ENCODE measurements around the gene KSR1. TPM values are rescaled to one million over a fixed set of nuclear protein-coding genes. Genes with fewer than 3 reads are reported as not detected.

The KSR1 gene
- total and polyA plus RNA-seq, 8 donors, result 2.7 to 32.1 (median 13.6) TPM

- Histone ChIP-seq H3K36me3 (peaks cover 8 to 61% (median 51%) of the 10 kb centered on the region in 4 donors), H3K27ac (no peak overlapping the region), H3K9me3 (no peaks in the 10 kb centered on the region), H3K4me3 (no peak overlapping the region), H3K4me1 (peaks cover 0 to 4% (median 0%) of the 10 kb centered on the region in 4 donors), H3K27me3 (no peaks in the 10 kb centered on the region)
- TF ChIP-seq EP300 (IDR thresholded peaks at IDR 0.05) (no peak), CTCF (IDR thresholded peaks at IDR 0.05) (no peak), POLR2AphosphoS5 (IDR thresholded peaks at IDR 0.05) (no peak), POLR2A (IDR thresholded peaks at IDR 0.05) (no peak)
- WGBS, 5 donors, result 92 to 100% (median 95%) methylated on average over 1 to 5 of the region's 5 CpGs
- no peak for DNase-seq
- intact Hi-C loops (cut with DNase I; ENCODE audit: low total_unique reads), result loop anchor here (10.0 kb wide), 1 partner anchor 101 kb away; no protein-coding TSS in a partner anchor
Measured at GRCh38 chr17:27585792-27586191, 129.5 kb downstream of the KSR1 start.

GRCh38 chr17:27586203-27586721, 130.0 kb downstream of the KSR1 start:
- no peak for TF ChIP-seq EP300 (IDR thresholded peaks at IDR 0.05)
- no peak for TF ChIP-seq POLR2A (IDR thresholded peaks at IDR 0.05)
- no peak for TF ChIP-seq POLR2AphosphoS5 (IDR thresholded peaks at IDR 0.05)
- no peak for TF ChIP-seq CTCF (IDR thresholded peaks at IDR 0.05)
- Histone ChIP-seq H3K27ac (no peak overlapping the region), H3K4me1 (peaks cover 0 to 4% (median 0%) of the 10 kb centered on the region in 4 donors), H3K9me3 (no peaks in the 10 kb centered on the region), H3K27me3 (no peaks in the 10 kb centered on the region), H3K36me3 (peaks cover 8 to 66% (median 53%) of the 10 kb centered on the region in 4 donors), H3K4me3 (no peak overlapping the region)
- WGBS, 5 donors, result 70 to 87% (median 84%) methylated on average over 7 to 8 of the region's 8 CpGs
- intact Hi-C loops (cut with DNase I; ENCODE audit: low total_unique reads), result loop anchor here (10.0 kb wide), 1 partner anchor 101 kb away; no protein-coding TSS in a partner anchor
- no peak for DNase-seq

- TF ChIP-seq POLR2A (IDR thresholded peaks at IDR 0.05) (no peak), EP300 (IDR thresholded peaks at IDR 0.05) (no peak), CTCF (IDR thresholded peaks at IDR 0.05) (no peak)
- no peak for DNase-seq
- Histone ChIP-seq H3K4me1 (no peaks in the 10 kb centered on the region), H3K27ac (no peak overlapping the region), H3K9me3 (no peaks in the 10 kb centered on the region), H3K4me3 (no peak overlapping the region), H3K27me3 (no peaks in the 10 kb centered on the region), H3K36me3 (peaks cover 11 to 79% (median 65%) of the 10 kb centered on the region in 4 donors)
- whole genome bisulfite sequencing, 5 donors, result 91 to 98% (median 93%) methylated on average over 13 to 15 of the region's 15 CpGs
- intact Hi-C loops (cut with DNase I; ENCODE audit: low total_unique reads), result loop anchor here (10.0 kb wide), 1 partner anchor 104 kb away; no protein-coding TSS in a partner anchor
Measured at GRCh38 chr17:27588354-27588753, 132.1 kb downstream of the KSR1 start.

GRCh38 chr17:27590864-27591263, 134.6 kb downstream of the KSR1 start:
- TF ChIP-seq CTCF (IDR thresholded peaks at IDR 0.05) (no peak), POLR2A (IDR thresholded peaks at IDR 0.05) (no peak), POLR2AphosphoS5 (IDR thresholded peaks at IDR 0.05) (no peak), EP300 (IDR thresholded peaks at IDR 0.05) (no peak)
- intact Hi-C loops (cut with DNase I; ENCODE audit: low total_unique reads), result no loop called here

More at GRCh38 chr17:27590864-27591263, 134.6 kb downstream of the KSR1 start:
- no peaks in the 10 kb centered on the region for H3K9me3 ChIP-seq
- 98 to 99% (median 98%) methylated on average over 3 of the region's 3 CpGs for WGBS, 5 donors
- peaks cover 5 to 90% (median 78%) of the 10 kb centered on the region in 4 donors for H3K36me3 ChIP-seq
- no peak overlapping the region for H3K27ac ChIP-seq
- H3K27me3 ChIP-seq, result no peaks in the 10 kb centered on the region
- H3K4me1 ChIP-seq, result peaks cover 0 to under 1% (median 0%) of the 10 kb centered on the region in 4 donors
- DNase-seq, result no peak
- no peak overlapping the region for H3K4me3 ChIP-seq
